ENCODE results near the gene TSGA10IP. TPM values are rescaled to one million over a fixed set of nuclear protein-coding genes. Genes with fewer than 3 reads are reported as not detected.

Gene TSGA10IP
- total RNA-seq, 1 experiment from 2014 or later = not detected

GRCh38 chr11:66007201-66007634 lies 61.9 kb downstream of the TSGA10IP start:
- H3K36me3 Mint-ChIP-seq (ENCODE audit: insufficient read depth, unreplicated experiment) = peaks cover 46% of the 10 kb centered on the region
- peaks cover 13% of the 10 kb centered on the region for H3K4me1 ChIP-seq
- TF ChIP-seq CTCF (IDR thresholded peaks at IDR 0.05; ENCODE audit: insufficient read depth in 1 of 2, low read depth in 1 of 2, low read length in 1 of 2, severe bottlenecking in 1 of 2, unreplicated experiment in 1 of 2) = no peak
- no peak for DNase-seq
- no peaks in the 10 kb centered on the region for H3K9me3 Mint-ChIP-seq (ENCODE audit: unreplicated experiment)
- CTCF ChIA-PET = interaction anchor here (0.6 kb wide), 1 partner anchor 14 kb away, joined by 12 read pairs; no protein-coding TSS in a partner anchor
- peaks cover 7% of the 10 kb centered on the region for H3K4me1 Mint-ChIP-seq (ENCODE audit: low read depth, unreplicated experiment)
- H3K27ac Mint-ChIP-seq (ENCODE audit: unreplicated experiment) = no peak overlapping the region
- BruUV-seq (replicated peaks) = no TSS peak
- no peaks in the 10 kb centered on the region for H3K27me3 ChIP-seq (replicated peaks; ENCODE audit: control insufficient read depth, insufficient read depth, low read length)
- H3K27me3 Mint-ChIP-seq (ENCODE audit: insufficient read depth, unreplicated experiment) = no peaks in the 10 kb centered on the region
- H3K9me3 ChIP-seq = no peaks in the 10 kb centered on the region
- H3K4me3 ChIP-seq (ENCODE audit: low read depth, low read length) = no peak overlapping the region
- POLR2A ChIA-PET = no interaction called here
- no peaks in the 10 kb centered on the region for H3K36me3 ChIP-seq (ENCODE audit: control insufficient read depth, insufficient read depth, low read length)
- no peak overlapping the region for H3K4me3 Mint-ChIP-seq (ENCODE audit: unreplicated experiment)
- intact Hi-C loops (cut with micrococcal nuclease; ENCODE audit: unreplicated experiment) = no loop called here

DNA sequence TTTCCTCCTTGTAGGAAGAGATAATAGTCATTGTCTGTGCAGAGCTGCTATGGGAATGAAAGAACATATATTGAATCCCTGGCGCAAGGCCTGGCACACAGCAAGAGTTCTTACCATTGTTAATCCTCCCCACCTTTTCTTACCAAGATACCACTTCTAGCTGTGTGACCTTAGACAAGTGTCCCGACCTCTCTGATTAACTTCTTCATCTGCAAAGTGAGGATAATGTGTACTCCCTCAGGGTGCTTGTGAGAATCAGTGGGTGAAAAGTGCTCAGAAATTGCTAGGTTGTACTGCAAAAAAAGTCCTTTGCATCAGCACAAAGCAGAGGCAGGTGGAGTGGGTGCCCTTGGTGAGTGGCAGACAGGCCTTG lies 62.8 kb downstream of the TSGA10IP start:
- no peak overlapping the region for H3K27ac Mint-ChIP-seq (ENCODE audit: unreplicated experiment)
- H3K9me3 Mint-ChIP-seq (ENCODE audit: unreplicated experiment) = no peaks in the 10 kb centered on the region
- peaks cover 7% of the 10 kb centered on the region for H3K4me1 Mint-ChIP-seq (ENCODE audit: low read depth, unreplicated experiment)
- Histone ChIP-seq H3K27me3 (replicated peaks; ENCODE audit: control insufficient read depth, insufficient read depth, low read length) (no peaks in the 10 kb centered on the region), H3K36me3 (ENCODE audit: control insufficient read depth, insufficient read depth, low read length) (no peaks in the 10 kb centered on the region), H3K9me3 (no peaks in the 10 kb centered on the region), H3K4me1 (peaks cover 18% of the 10 kb centered on the region), H3K4me3 (ENCODE audit: low read depth, low read length) (no peak overlapping the region)
- ChIA-PET CTCF (interaction anchor here (1.0 kb wide), 1 partner anchor 60 kb away, joined by 3 read pairs; no protein-coding TSS in a partner anchor), POLR2A (interaction anchor here (0.9 kb wide), 1 partner anchor 44 kb away, joined by 4 read pairs; the partner anchor contains the start of gene SF3B2)
- peaks cover 38% of the 10 kb centered on the region for H3K36me3 Mint-ChIP-seq (ENCODE audit: insufficient read depth, unreplicated experiment)
- TF ChIP-seq CTCF (IDR thresholded peaks at IDR 0.05; ENCODE audit: insufficient read depth in 1 of 2, low read depth in 1 of 2, low read length in 1 of 2, severe bottlenecking in 1 of 2, unreplicated experiment in 1 of 2) = no peak
- intact Hi-C loops (cut with micrococcal nuclease; ENCODE audit: unreplicated experiment) = no loop called here
- no peak for DNase-seq
- no TSS peak for BruUV-seq (replicated peaks)
- H3K4me3 Mint-ChIP-seq (ENCODE audit: unreplicated experiment) = no peak overlapping the region
- no peaks in the 10 kb centered on the region for H3K27me3 Mint-ChIP-seq (ENCODE audit: insufficient read depth, unreplicated experiment)

- intact Hi-C loops (cut with micrococcal nuclease; ENCODE audit: unreplicated experiment) = no loop called here
- peaks cover 19% of the 10 kb centered on the region for H3K4me1 ChIP-seq
- H3K4me1 Mint-ChIP-seq (ENCODE audit: low read depth, unreplicated experiment) = peaks cover 7% of the 10 kb centered on the region
- CTCF ChIA-PET = interaction anchor here (1.0 kb wide), 1 partner anchor 60 kb away, joined by 3 read pairs; no protein-coding TSS in a partner anchor
- DNase-seq = no peak
- no peak for TF ChIP-seq CTCF (IDR thresholded peaks at IDR 0.05; ENCODE audit: insufficient read depth in 1 of 2, low read depth in 1 of 2, low read length in 1 of 2, severe bottlenecking in 1 of 2, unreplicated experiment in 1 of 2)
- no peak overlapping the region for H3K4me3 Mint-ChIP-seq (ENCODE audit: unreplicated experiment)
- peaks cover 33% of the 10 kb centered on the region for H3K36me3 Mint-ChIP-seq (ENCODE audit: insufficient read depth, unreplicated experiment)
- no peaks in the 10 kb centered on the region for H3K27me3 ChIP-seq (replicated peaks; ENCODE audit: control insufficient read depth, insufficient read depth, low read length)
- H3K27ac Mint-ChIP-seq (ENCODE audit: unreplicated experiment) = no peak overlapping the region
- no TSS peak for BruUV-seq (replicated peaks)
- no peaks in the 10 kb centered on the region for H3K9me3 ChIP-seq
- no peaks in the 10 kb centered on the region for H3K36me3 ChIP-seq (ENCODE audit: control insufficient read depth, insufficient read depth, low read length)
- H3K4me3 ChIP-seq (ENCODE audit: low read depth, low read length) = no peak overlapping the region
- no peaks in the 10 kb centered on the region for H3K9me3 Mint-ChIP-seq (ENCODE audit: unreplicated experiment)
- no peaks in the 10 kb centered on the region for H3K27me3 Mint-ChIP-seq (ENCODE audit: insufficient read depth, unreplicated experiment)
- POLR2A ChIA-PET = interaction anchor here (0.9 kb wide), 1 partner anchor 43 kb away, joined by 4 read pairs; the partner anchor contains the start of gene SF3B2
These were observed 63.3 kb downstream of the TSGA10IP start for GRCh38 chr11:66008468-66009101.

Other genes with a start within 250 kb of the TSGA10IP start
- 60.2 and 70.1 TPM in 2 replicates for gene KAT5, start 233.2 kb upstream of the TSGA10IP start, total RNA-seq (2022)
- 66.7 and 76.4 TPM in 2 replicates for gene RNASEH2C, start 224.7 kb upstream of the TSGA10IP start, total RNA-seq (2022)
- gene AP5B1, start 164.5 kb upstream of the TSGA10IP start, total RNA-seq (2022) = 18.2 and 19.3 TPM in 2 replicates
- 19.5 and 21.2 TPM in 2 replicates for gene OVOL1, start 158.4 kb upstream of the TSGA10IP start, total RNA-seq (2022)
- not detected in 2 replicates for gene SNX32, start 111.5 kb upstream of the TSGA10IP start, total RNA-seq (2022)
- 960 and 1,056 TPM in 2 replicates for gene CFL1, start 87.3 kb upstream of the TSGA10IP start, total RNA-seq (2022)
- gene MUS81, start 85.0 kb upstream of the TSGA10IP start, total RNA-seq (2022) = 74.1 and 74.6 TPM in 2 replicates
- gene EFEMP2, start 72.7 kb upstream of the TSGA10IP start, total RNA-seq (2022) = 1.3 and 1.4 TPM in 2 replicates
- not detected in 2 replicates for gene CTSW, start 65.6 kb upstream of the TSGA10IP start, total RNA-seq (2022)
- gene FIBP, start 57.0 kb upstream of the TSGA10IP start, total RNA-seq (2022) = 56.8 and 61.5 TPM in 2 replicates
- gene CCDC85B, start 54.8 kb upstream of the TSGA10IP start, total RNA-seq (2022) = 13.3 and 14.7 TPM in 2 replicates
- 2.7 and 3.9 TPM in 2 replicates for gene FOSL1, start 45.1 kb upstream of the TSGA10IP start, total RNA-seq (2022)
- 19.7 and 20.1 TPM in 2 replicates for gene C11orf68, start 26.4 kb upstream of the TSGA10IP start, total RNA-seq (2022)
- 91.0 and 93.1 TPM in 2 replicates for gene DRAP1, start 26.1 kb upstream of the TSGA10IP start, total RNA-seq (2022)
- 78.0 and 84.5 TPM in 2 replicates for gene SART1, start 16.3 kb downstream of the TSGA10IP start, total RNA-seq (2022)
- gene EIF1AD, start 56.7 kb downstream of the TSGA10IP start, total RNA-seq (2022) = 51.2 and 55.3 TPM in 2 replicates
- gene BANF1, start 57.0 kb downstream of the TSGA10IP start, total RNA-seq (2022) = 295 and 300 TPM in 2 replicates
- not detected in 2 replicates for gene CST6, start 66.5 kb downstream of the TSGA10IP start, total RNA-seq (2022)
- gene CATSPER1, start 81.0 kb downstream of the TSGA10IP start, total RNA-seq (2022) = not detected in 2 replicates
- not detected in 2 replicates for gene GAL3ST3, start 103.7 kb downstream of the TSGA10IP start, total RNA-seq (2022)
- 224 and 225 TPM in 2 replicates for gene SF3B2, start 106.9 kb downstream of the TSGA10IP start, total RNA-seq (2022)
- 82.2 and 95.2 TPM in 2 replicates for gene PACS1, start 124.8 kb downstream of the TSGA10IP start, total RNA-seq (2022)